Measurements from ENCODE around the gene CGAS.

DNA sequence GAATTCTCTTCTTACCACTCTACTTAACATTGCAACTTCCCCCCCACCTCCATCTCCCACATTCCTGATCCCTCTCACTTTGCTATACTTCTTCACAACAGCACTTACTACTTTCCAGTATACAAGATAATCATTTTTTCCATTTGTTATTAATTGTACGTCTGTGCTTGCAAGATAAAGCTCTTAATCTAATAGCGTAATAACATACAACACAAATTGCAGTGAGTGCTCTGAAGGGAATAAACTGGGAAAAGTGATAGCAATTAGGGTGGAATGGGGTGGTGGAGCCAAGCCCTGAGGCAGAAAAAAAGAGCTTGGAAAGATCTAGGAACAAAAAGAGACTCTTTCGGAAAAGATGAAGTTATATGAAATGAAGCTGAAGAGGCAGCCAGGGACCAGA, 8.5 kb downstream of the CGAS start:
- TF ChIP-seq, protein P1, sequence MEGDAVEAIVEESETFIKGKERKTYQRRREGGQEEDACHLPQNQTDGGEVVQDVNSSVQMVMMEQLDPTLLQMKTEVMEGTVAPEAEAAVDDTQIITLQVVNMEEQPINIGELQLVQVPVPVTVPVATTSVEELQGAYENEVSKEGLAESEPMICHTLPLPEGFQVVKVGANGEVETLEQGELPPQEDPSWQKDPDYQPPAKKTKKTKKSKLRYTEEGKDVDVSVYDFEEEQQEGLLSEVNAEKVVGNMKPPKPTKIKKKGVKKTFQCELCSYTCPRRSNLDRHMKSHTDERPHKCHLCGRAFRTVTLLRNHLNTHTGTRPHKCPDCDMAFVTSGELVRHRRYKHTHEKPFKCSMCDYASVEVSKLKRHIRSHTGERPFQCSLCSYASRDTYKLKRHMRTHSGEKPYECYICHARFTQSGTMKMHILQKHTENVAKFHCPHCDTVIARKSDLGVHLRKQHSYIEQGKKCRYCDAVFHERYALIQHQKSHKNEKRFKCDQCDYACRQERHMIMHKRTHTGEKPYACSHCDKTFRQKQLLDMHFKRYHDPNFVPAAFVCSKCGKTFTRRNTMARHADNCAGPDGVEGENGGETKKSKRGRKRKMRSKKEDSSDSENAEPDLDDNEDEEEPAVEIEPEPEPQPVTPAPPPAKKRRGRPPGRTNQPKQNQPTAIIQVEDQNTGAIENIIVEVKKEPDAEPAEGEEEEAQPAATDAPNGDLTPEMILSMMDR (IDR thresholded peaks at IDR 0.05), result no peak
- no peak for TF ChIP-seq POLR2AphosphoS5 (IDR thresholded peaks at IDR 0.05)
- TF ChIP-seq EP300 (IDR thresholded peaks at IDR 0.05), result no peak

All from sigmoid colon (tissue), 4 donors.